Osteoblast (primary cell): ENCODE measurements around the gene CLEC3B. TPM values are rescaled to one million over a fixed set of nuclear protein-coding genes. Genes with fewer than 3 reads are reported as not detected.

Source experiments
- DNase-seq: peaks from one replicate; pipeline ENCODE4 v3.0.0; 2011; ENCODE audit warnings: low spot score, mixed read lengths; ENCODE audit not compliant: insufficient read length; ENCODE audit errors: missing footprints
- H2AFZ ChIP-seq: 2 replicates; pipeline ENCODE4 v1.6.0; 2011; ENCODE audit warnings: mild to moderate bottlenecking, low read length
- H3K27ac ChIP-seq: 2 replicates; pipeline ENCODE4 v1.5.1; 2011; ENCODE audit warnings: mild to moderate bottlenecking, low read depth, low read length, moderate library complexity
- H3K27me3 ChIP-seq: 2 replicates; pipeline ENCODE4 v1.6.0; 2012; ENCODE audit warnings: mild to moderate bottlenecking, control low read depth, inconsistent platforms, low read length, moderate library complexity; ENCODE audit not compliant: insufficient read depth
- H3K36me3 ChIP-seq: 2 replicates; pipeline ENCODE4 v1.5.1; 2011; ENCODE audit warnings: mild to moderate bottlenecking, low read length, control low read depth, moderate library complexity; ENCODE audit not compliant: insufficient read depth
- H3K4me1 ChIP-seq: 2 replicates; pipeline ENCODE4 v1.5.1; 2011; ENCODE audit warnings: mild to moderate bottlenecking, low read length, control low read depth, moderate library complexity; ENCODE audit not compliant: insufficient read depth
- H3K4me2 ChIP-seq: 2 replicates; pipeline ENCODE4 v1.6.0; 2011; ENCODE audit warnings: mild to moderate bottlenecking, low read length; ENCODE audit not compliant: insufficient read depth
- H3K4me3 ChIP-seq: fragments of 200-600 bp; sonication (generic); 3 replicates; pipeline ENCODE4 v1.5.1; 2012; ENCODE audit warnings: mild to moderate bottlenecking, low read length, inconsistent platforms; ENCODE audit not compliant: insufficient read depth
- H3K79me2 ChIP-seq: 2 replicates; pipeline ENCODE4 v1.6.0; 2012; ENCODE audit warnings: mild to moderate bottlenecking, low read length, control low read depth, inconsistent platforms; ENCODE audit not compliant: insufficient read depth
- H3K9me3 ChIP-seq: 2 replicates; pipeline ENCODE4 v1.5.1; 2011; ENCODE audit warnings: low read depth, low read length, control low read depth
- H4K20me1 ChIP-seq: 2 replicates; pipeline ENCODE4 v1.6.0; 2012; ENCODE audit warnings: mild to moderate bottlenecking, low read length, control low read depth; ENCODE audit not compliant: insufficient read depth
- total RNA-seq: library from RNA; depleted of rRNA; stranded (reverse); fragments of >200 nt; gene quantifications from 2 replicates; pipeline ENCODE4 v1.2.3, GENCODE V29; 2012
- TF ChIP-seq, protein P1 (sequence below): IDR thresholded peaks from 2 replicates; pipeline ENCODE4 v1.5.1; 2011; ENCODE audit warnings: mild to moderate bottlenecking, low read depth, low read length, moderate library complexity; ENCODE audit errors: extremely low read depth

Gene CLEC3B, protein sequence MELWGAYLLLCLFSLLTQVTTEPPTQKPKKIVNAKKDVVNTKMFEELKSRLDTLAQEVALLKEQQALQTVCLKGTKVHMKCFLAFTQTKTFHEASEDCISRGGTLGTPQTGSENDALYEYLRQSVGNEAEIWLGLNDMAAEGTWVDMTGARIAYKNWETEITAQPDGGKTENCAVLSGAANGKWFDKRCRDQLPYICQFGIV
- 48.9 and 52.5 TPM in 2 replicates for total RNA-seq

- H4K20me1 ChIP-seq: no peaks in the 10 kb centered on the region
- H3K79me2 ChIP-seq: no peaks in the 10 kb centered on the region
- H3K36me3 ChIP-seq: no peaks in the 10 kb centered on the region
- H3K4me3 ChIP-seq: peak within 1 kb of the TSS; percentile 49
- peaks cover 48% of the 10 kb centered on the region for H3K4me1 ChIP-seq
- H3K27me3 ChIP-seq: no peaks in the 10 kb centered on the region
- TF ChIP-seq, protein P1, sequence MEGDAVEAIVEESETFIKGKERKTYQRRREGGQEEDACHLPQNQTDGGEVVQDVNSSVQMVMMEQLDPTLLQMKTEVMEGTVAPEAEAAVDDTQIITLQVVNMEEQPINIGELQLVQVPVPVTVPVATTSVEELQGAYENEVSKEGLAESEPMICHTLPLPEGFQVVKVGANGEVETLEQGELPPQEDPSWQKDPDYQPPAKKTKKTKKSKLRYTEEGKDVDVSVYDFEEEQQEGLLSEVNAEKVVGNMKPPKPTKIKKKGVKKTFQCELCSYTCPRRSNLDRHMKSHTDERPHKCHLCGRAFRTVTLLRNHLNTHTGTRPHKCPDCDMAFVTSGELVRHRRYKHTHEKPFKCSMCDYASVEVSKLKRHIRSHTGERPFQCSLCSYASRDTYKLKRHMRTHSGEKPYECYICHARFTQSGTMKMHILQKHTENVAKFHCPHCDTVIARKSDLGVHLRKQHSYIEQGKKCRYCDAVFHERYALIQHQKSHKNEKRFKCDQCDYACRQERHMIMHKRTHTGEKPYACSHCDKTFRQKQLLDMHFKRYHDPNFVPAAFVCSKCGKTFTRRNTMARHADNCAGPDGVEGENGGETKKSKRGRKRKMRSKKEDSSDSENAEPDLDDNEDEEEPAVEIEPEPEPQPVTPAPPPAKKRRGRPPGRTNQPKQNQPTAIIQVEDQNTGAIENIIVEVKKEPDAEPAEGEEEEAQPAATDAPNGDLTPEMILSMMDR: no peak
- peak; percentile 80 for DNase-seq
- H3K27ac ChIP-seq: peak within 1 kb of the TSS; percentile 75
- H3K9me3 ChIP-seq: no peaks in the 10 kb centered on the region
- no peak within 1 kb of the TSS for H2AFZ ChIP-seq
- peak within 1 kb of the TSS; percentile 73 for H3K4me2 ChIP-seq
Measured at GRCh38 chr3:45026038-45026437, at the start of gene CLEC3B. CLEC3B (plus strand) TSS chr3:45026303; CDS start chr3:45026363, 60 bp downstream.

DNA sequence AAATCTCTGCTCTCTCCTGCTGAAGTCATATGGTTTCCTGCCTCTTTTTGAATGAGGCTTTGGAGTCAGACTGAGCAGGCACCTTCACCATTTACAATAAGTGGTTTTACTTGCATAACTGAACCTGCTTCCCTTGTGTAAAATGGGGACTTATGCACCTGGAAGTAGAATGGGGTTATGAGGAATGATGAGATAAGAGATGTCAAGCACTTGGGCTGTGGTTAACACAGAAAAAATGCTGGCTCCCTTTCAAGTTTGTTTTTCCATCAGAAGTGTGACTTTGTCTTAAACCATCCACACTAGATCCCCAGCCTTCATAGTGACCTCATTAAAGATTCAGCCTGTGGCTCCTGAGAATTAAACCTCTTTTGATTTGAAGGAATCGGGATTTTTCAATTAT is 44.9 kb upstream of the CLEC3B start:
- H3K79me2 ChIP-seq: peaks cover 90% of the 10 kb centered on the region
- no peak overlapping the region for H3K27ac ChIP-seq
- H3K4me2 ChIP-seq: no peak overlapping the region
- H3K4me1 ChIP-seq: peaks cover 6% of the 10 kb centered on the region
- TF ChIP-seq, protein P1: no peak
- DNase-seq: no peak
- H3K27me3 ChIP-seq: no peaks in the 10 kb centered on the region
- H2AFZ ChIP-seq: no peak overlapping the region
- peaks cover 48% of the 10 kb centered on the region for H4K20me1 ChIP-seq
- H3K4me3 ChIP-seq: no peak overlapping the region
- H3K36me3 ChIP-seq: no peaks in the 10 kb centered on the region
- no peaks in the 10 kb centered on the region for H3K9me3 ChIP-seq

GRCh38 chr3:44981751-44982150 is 44.4 kb upstream of the CLEC3B start:
- no peak overlapping the region for H3K4me2 ChIP-seq
- no peak for DNase-seq
- no peaks in the 10 kb centered on the region for H3K27me3 ChIP-seq
- no peak overlapping the region for H3K27ac ChIP-seq
- H3K4me3 ChIP-seq: no peak overlapping the region
- peaks cover 89% of the 10 kb centered on the region for H3K79me2 ChIP-seq
- peaks cover 6% of the 10 kb centered on the region for H3K4me1 ChIP-seq
- H4K20me1 ChIP-seq: peaks cover 48% of the 10 kb centered on the region
- H3K9me3 ChIP-seq: no peaks in the 10 kb centered on the region
- TF ChIP-seq, protein P1: no peak
- H3K36me3 ChIP-seq: no peaks in the 10 kb centered on the region
- H2AFZ ChIP-seq: no peak overlapping the region

DNA sequence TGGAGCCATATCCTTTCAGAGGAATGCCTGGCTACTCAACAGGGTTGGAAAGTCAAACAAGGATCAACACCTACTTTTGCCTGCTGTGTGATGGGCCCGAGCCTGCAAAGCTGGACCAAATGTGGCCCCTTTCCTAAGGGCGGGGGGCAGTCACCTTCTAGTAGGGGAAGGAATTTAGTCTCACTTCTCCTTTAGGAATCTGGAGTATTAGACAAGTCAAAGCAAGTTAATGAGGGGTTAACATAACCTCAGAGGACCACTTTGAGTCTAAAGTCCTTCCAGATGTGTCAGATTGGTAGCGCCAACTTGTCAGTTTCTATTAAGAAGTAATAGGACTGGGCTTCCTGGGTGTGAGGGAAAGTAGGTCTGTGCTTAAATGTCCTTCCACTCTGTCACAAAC is 43.3 kb upstream of the CLEC3B start:
- peaks cover 88% of the 10 kb centered on the region for H3K79me2 ChIP-seq
- no peaks in the 10 kb centered on the region for H3K36me3 ChIP-seq
- no peak overlapping the region for H3K4me3 ChIP-seq
- no peaks in the 10 kb centered on the region for H3K9me3 ChIP-seq
- TF ChIP-seq, protein P1: no peak
- no peaks in the 10 kb centered on the region for H3K27me3 ChIP-seq
- H3K4me2 ChIP-seq: no peak overlapping the region
- no peak overlapping the region for H2AFZ ChIP-seq
- no peak overlapping the region for H3K27ac ChIP-seq
- H3K4me1 ChIP-seq: no peaks in the 10 kb centered on the region
- no peak for DNase-seq
- peaks cover 52% of the 10 kb centered on the region for H4K20me1 ChIP-seq
